Stimulated activated CD8-positive, alpha-beta memory T cell treated with anti-CD3 and anti-CD28 coated beads, Interleukin-4, amount 100 ng/mL, for 4 hours (primary cell): Measurements from ENCODE around the gene MACROD1.
"Not testable (repeated sequence)": the region's sequence is repeated elsewhere in the genome, so short reads cannot be mapped to it uniquely, and the experiment has no call there.

Experiments used
- DNase-seq, 2 donors: peaks; one replicate each; pipeline ENCODE4 v3.0.0-alpha.2; 2020; ENCODE audit warnings: low read depth in 2 of 2, low spot score in 1 of 2

The MACROD1 gene

GRCh38 chr11:64058494-64058893 is 107.4 kb downstream of the MACROD1 start:
- no peak for DNase-seq

DNA sequence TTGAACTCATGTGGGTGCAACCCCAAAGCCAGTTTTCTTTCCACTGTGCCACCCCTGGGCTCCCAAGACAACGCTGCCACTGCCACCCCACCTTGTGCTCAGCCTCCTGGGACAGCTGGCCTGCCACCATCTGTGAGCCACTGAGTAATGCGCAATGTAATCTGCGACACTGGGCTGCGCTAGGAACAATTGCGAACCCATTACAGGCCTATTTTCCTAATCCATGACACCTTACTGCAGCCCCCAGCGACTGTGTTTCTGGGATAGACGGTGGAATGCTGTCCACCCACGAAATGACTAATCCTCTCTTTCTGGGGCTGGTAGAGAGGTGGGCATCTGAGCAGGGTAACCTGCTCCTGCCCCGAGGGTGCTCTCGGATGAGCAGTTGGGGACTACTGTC is 108.0 kb downstream of the MACROD1 start:
- no peak for DNase-seq

- DNase-seq, result no peak
These were observed 109.1 kb downstream of the MACROD1 start for GRCh38 chr11:64056861-64057260.

DNA sequence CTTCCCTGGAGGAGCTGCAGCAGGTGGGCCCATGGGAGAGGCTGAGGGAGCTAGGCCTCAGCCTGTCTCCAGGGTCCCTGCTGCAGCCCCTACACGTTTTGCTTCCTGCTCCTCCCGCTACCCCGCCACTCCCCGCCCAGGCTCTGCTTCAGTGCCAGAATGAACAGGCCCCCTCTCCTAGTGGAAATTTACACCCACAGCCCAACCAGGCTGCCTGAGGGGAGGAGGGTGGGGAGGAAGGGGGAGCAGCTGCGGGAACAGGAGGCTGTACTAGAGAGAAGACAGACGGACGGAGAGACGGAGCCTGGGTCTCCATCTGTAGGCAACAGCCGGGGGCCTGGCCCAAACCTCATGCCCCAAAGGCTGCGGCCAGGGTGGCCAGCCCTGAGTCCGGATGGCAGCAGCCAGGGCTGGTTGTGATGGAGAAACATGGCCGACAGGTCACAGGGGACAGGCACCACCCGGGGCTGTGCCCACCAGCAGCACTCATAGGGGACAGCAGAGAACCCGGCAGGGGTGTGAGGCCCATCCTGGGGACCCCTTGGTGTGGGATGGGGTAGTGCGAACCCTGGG is 109.6 kb downstream of the MACROD1 start:
- no peak for DNase-seq

DNA sequence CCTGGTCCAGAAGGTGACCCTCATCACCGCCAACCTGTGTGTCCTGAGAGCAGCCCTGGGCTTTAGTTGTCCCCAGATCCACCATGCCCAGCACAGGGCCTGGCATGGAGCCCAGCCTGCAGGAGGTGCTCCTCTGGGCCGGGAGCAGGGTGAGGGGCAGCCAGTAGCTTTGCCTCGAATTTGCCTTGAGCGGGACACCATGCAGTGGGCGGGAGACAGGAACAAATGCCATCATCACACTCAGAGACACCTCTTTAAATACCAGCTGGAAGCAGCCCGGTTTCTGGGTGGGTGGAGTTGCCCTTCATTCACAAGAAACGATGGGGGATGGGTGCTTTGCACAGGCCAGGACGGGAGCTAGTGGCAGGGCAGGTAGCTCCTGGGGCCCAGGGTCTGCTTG is 110.8 kb downstream of the MACROD1 start:
- DNase-seq, result no peak

GRCh38 chr11:64053699-64054098 is 112.2 kb downstream of the MACROD1 start:
- no peak for DNase-seq

- DNase-seq, result no peak
These were observed 112.8 kb downstream of the MACROD1 start for GRCh38 chr11:64052938-64053622.

- DNase-seq, result no peak
These were observed 113.5 kb downstream of the MACROD1 start for GRCh38 chr11:64052436-64052835.

GRCh38 chr11:64051297-64051696 is 114.6 kb downstream of the MACROD1 start:
- no peak for DNase-seq

- no peak for DNase-seq
These were observed 116.4 kb downstream of the MACROD1 start for GRCh38 chr11:64049509-64049908.

- no peak for DNase-seq
These were observed 117.7 kb downstream of the MACROD1 start for GRCh38 chr11:64048042-64048854.

DNA sequence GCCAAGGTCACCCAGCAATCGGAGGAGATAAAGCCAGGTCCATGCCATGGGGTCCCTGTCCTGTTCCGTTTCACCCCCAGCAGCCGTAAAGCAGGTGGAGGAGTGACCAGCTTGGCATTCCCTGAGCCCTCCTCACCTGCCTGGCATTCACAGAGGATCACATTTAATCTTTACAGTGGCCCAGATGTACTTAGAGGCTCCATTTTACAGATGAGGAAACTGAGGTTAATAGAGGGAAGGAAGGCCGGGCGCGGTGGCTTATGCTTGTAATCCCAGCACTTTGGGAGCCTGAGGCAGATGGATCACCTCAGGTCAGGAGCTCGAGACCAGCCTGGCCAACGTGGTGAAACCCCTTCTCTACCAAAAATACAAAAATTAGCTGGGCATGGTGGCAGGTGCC is 118.5 kb downstream of the MACROD1 start:
- DNase-seq, result not testable (repeated sequence)

DNA sequence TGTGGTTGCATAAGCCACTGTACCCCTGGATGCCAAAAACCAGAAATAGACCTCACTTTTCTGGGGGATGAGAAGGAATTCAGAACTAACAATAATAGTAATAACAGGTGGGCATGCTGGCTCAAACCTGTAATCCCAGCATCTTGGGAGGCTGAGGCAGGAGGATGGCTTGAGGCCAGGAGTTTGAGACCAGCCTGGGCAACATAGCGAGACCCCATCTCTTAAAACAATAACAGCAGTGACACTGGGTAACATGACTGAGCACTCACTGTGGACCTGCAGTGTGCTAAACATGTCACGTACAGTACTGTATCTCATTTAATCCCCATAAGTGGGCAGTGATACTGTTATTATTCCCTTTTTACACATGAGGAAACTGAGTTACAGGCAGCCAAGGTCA is 120.2 kb downstream of the MACROD1 start:
- DNase-seq, result no peak

DNA sequence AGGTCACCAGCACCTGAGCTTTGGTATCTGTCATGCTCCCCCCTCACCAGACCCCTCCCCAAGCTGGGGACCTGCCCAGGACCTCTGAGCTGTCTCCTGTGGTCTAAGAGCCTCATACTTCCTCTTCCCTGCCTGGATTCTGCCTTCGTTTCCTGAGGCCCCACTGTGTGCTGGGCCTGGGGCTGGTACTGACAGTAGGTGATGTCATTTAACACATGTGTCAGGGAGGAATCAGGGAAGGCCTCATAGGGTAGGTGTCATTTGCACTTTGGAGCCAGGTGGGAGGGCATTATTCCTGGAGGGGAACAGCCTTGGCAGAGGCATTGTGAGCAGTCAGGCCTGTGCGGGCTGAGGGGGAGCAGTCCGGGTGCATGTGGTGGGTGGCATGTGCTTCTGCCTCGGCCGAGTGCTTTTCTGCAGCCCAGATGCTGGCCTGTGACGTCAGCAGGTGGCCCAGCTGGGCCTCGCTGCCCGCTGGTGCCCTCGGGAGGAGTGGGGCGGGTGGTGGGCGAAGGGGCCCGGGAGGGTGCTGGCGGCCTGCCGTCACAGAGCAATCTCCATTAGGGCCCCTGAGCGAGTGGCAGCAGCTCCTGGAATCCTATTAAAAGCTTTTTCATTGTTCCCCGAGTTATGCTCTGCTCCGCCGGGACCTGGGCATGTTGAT is 121.1 kb downstream of the MACROD1 start:
- no peak for DNase-seq

DNA sequence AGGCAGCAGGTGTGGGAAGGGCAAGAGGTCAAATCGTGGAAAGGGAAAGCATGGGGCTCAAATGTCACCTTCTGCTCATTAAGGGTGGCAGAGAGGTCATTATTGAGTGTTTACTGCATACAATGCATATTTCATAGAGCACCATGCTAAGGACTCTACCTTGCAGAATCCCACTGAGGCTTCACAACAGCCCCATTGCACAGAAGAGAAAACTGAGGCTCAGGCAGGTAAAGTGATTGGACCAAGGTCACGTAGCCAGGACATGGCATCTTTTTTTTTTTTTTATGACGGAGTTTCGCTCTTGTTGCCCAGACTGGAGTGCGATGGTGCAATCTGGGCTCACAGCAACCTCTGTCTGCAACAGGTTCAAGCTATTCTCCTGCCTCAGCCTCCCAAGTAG is 122.4 kb downstream of the MACROD1 start:
- no peak for DNase-seq

DNA sequence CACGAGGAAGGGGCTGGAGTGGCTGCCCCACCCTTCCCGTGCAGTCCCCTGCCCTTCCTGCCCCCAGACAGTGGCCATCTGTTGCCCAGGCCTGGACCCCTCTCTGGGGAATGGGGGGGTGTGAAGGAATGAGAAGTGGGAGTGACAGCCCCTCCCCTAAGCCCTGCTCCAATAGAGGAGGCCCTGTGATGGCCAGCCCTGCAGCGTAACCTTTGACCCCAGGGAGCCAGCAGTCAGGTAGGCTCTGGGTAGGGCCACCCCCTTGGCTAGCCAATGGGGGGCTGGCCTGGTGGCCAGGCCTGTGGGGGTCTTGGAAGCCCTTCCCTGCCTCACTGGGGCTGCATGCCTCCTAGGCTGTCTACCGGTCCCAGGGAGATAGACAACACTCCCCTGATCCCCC is 123.6 kb downstream of the MACROD1 start:
- no peak for DNase-seq

GRCh38 chr11:64041846-64042245 is 124.1 kb downstream of the MACROD1 start:
- no peak for DNase-seq

GRCh38 chr11:64040684-64041322 is 125.1 kb downstream of the MACROD1 start:
- no peak for DNase-seq

- DNase-seq, result peak in 1 of 2 donors; percentile 10
These were observed 126.8 kb downstream of the MACROD1 start for GRCh38 chr11:64039012-64039665.

- DNase-seq, result no peak
These were observed 127.4 kb downstream of the MACROD1 start for GRCh38 chr11:64038500-64038899.
